HepG2 (cell line): ENCODE measurements around the gene TBX6.

ENCODE experiments used
- AHR ChIP-seq: IDR thresholded peaks from 2 replicates; pipeline ENCODE4 v1.6.1; 2018; ENCODE audit warnings: missing genetic modification reagents, missing compliant biosample characterization
- ARNT ChIP-seq: fragments of 450-650 bp; IDR thresholded peaks from 2 replicates; pipeline ENCODE4 v1.6.1; 2017
- CTCF ChIP-seq: sonication (generic); formaldehyde crosslinking; IDR thresholded peaks from 2 replicates; pipeline ENCODE4 v1.5.0; 2020; ENCODE audit warnings: mild to moderate bottlenecking, missing genetic modification reagents, moderate library complexity
- JUND ChIP-seq: sonication (generic); formaldehyde crosslinking; IDR thresholded peaks from 2 replicates; pipeline ENCODE4 v1.8.0; 2022; ENCODE audit warnings: mild to moderate bottlenecking, missing genetic modification reagents
- NFIC ChIP-seq: IDR thresholded peaks from 2 replicates; pipeline ENCODE4 v1.6.1; 2012; ENCODE audit warnings: mild to moderate bottlenecking, low read length, inconsistent platforms
- SCMH1 ChIP-seq: sonication (generic); formaldehyde crosslinking; IDR thresholded peaks from 2 replicates; pipeline ENCODE4 v1.9.0; 2021; ENCODE audit warnings: missing genetic modification reagents, mild to moderate bottlenecking, borderline replicate concordance
- ZSCAN12 ChIP-seq: sonication (generic); formaldehyde crosslinking; IDR thresholded peaks from 2 replicates; pipeline ENCODE4 v1.9.0; 2021; ENCODE audit warnings: mild to moderate bottlenecking, missing genetic modification reagents
- ZSCAN29 ChIP-seq: sonication (generic); formaldehyde crosslinking; conservative IDR thresholded peaks from 2 replicates; pipeline ENCODE4 v1.4.0; 2020; ENCODE audit warnings: mild to moderate bottlenecking, missing genetic modification reagents

DNA sequence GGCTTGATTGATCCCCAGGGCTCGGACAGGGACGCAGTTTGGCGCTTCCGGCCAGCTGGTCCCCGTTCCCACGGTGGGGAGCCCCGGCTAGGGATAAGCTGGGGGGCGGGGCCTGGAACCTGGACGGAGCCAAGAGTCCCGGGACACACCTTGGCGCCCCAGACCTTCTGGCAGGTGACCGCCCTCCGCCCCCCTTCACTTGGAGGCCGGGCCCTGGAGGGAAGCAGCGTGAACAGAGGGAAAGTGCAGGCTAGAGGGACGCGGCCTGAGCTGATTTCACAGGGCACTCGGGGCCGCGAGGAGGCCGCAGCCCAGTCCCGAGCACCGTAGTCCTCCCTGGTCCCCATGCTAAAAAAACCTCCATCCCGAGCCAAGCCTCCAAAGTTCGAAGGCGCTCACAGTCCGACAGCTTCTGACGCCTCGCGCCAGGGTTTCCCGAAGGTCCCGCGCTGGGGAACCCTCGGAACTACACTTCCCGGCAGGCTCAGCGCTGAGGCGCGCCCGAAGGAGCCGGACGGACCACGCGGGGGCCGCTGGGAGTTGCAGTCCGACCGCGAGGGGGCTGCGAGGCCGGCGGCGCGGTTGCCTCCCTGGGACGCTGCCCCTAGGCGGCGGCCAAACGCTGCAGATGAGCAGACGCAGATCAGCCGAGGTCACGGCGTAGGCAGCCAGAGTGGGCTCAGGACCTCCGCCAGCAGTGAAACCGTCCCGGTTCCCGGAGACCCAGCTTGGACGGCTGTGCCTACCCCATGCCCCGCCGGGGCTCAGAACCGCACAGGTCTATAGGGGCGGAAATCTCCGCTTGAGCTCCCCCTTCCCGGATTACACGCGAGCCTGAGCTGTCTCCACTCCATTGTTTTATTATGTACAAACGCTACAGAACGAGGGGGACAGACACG, at the start of gene TBX6:
- TF ChIP-seq NFIC (no peak), SCMH1 (CRISPR knock-in tag) (no peak), ZSCAN29 (CRISPR knock-in tag) (peak; percentile 100), ZSCAN12 (CRISPR knock-in tag) (peak; percentile 89; the same call in 1 of the 2 replicates), JUND (CRISPR knock-in tag) (no peak), CTCF (CRISPR knock-in tag) (peak; percentile 95), AHR (CRISPR knock-in tag) (peak; percentile 85; the same call in 1 of the 2 replicates), ARNT (no peak)
